HCT116 (cell line): ENCODE data around the gene MAP3K2. TPM values are rescaled to one million over a fixed set of nuclear protein-coding genes. Genes with fewer than 3 reads are reported as not detected.

Experiments
- CBX3 ChIP-seq: IDR thresholded peaks from 2 replicates; pipeline ENCODE4 v1.6.1; 2012; ENCODE audit warnings: low read depth
- CTCF ChIP-seq, 3 experiments: fragments of 200-600 bp in 1 of 3; sonication (generic) in 1 of 3; IDR thresholded peaks in 2 of 3; conservative IDR thresholded peaks in 1 of 3; 2 replicates each; pipeline ENCODE4 v1.5.1; 2012 to 2017; ENCODE audit warnings: low read depth in 2 of 3, low read length in 2 of 3, antibody characterized with exemption in 1 of 3, borderline replicate concordance in 1 of 3, control low read depth in 1 of 3, mild to moderate bottlenecking in 1 of 3, mixed read lengths in 1 of 3, mixed run types in 1 of 3, moderate library complexity in 1 of 3; ENCODE audit not compliant: insufficient read depth in 1 of 3
- EGR1 ChIP-seq: IDR thresholded peaks from 2 replicates; pipeline ENCODE4 v1.6.1; 2012; ENCODE audit warnings: low read depth
- POLR2A ChIP-seq: IDR thresholded peaks from 2 replicates; pipeline ENCODE4 v1.7.0; 2011; ENCODE audit warnings: borderline replicate concordance; ENCODE audit not compliant: insufficient read depth, insufficient read length; ENCODE audit errors: extremely low read depth
- REST ChIP-seq: IDR thresholded peaks from 2 replicates; pipeline ENCODE4 v1.6.1; 2012; ENCODE audit warnings: low read depth
- TCF7L2 ChIP-seq: IDR thresholded peaks from 2 replicates; pipeline ENCODE4 v1.7.0; 2011; ENCODE audit warnings: borderline replicate concordance, inconsistent platforms; ENCODE audit not compliant: insufficient read depth, insufficient read length; ENCODE audit errors: extremely low read depth
- YY1 ChIP-seq: IDR thresholded peaks from 2 replicates; pipeline ENCODE4 v1.6.1; 2011; ENCODE audit warnings: low read length, low read depth, moderate library complexity, mild to moderate bottlenecking; ENCODE audit not compliant: insufficient replicate concordance; ENCODE audit errors: extremely low read depth
- ZFX ChIP-seq: fragments of 450-650 bp; IDR thresholded peaks from 2 replicates; pipeline ENCODE4 v1.6.1; 2017
- ZNF274 ChIP-seq: fragments of 200-500 bp; sonication (Bioruptor generic); IDR thresholded peaks from 2 replicates; pipeline ENCODE4 v1.6.1; 2014; ENCODE audit warnings: mild to moderate bottlenecking, low read depth, low read length, inconsistent platforms
- total RNA-seq: library from RNA; stranded (reverse); gene quantifications from one replicate; pipeline ENCODE4 v1.2.1, GENCODE V29; 2021; ENCODE audit not compliant: unreplicated experiment

Gene MAP3K2
- total RNA-seq, 1 experiment from 2014 or later, result 44.5 TPM

- TF ChIP-seq REST (no peak), EGR1 (no peak), ZFX (peak; percentile 40; the same call in 1 of the 2 replicates), POLR2A (no peak), ZNF274 (no peak), CTCF (IDR thresholded peaks at IDR 0.05 in 2 of 3, conservative IDR thresholded peaks at IDR 0.05 in 1 of 3; ENCODE audit: borderline replicate concordance in 1 of 3, insufficient read depth in 1 of 3, low read depth in 2 of 3, low read length in 2 of 3) (no peak), YY1 (no peak), TCF7L2 (peak; percentile 52), CBX3 (0 out of 2 replicates have a peak, but pooled peaks have one; percentile 51)
These were observed 20.4 kb upstream of the MAP3K2 start (continued) for GRCh38 chr2:127408004-127408806.
